Keratinocyte (primary cell): ENCODE results near the gene TMEM254. TPM values are rescaled to one million over a fixed set of nuclear protein-coding genes. Genes with fewer than 3 reads are reported as not detected.

Source experiments
- DNase-seq: peaks from one replicate; pipeline ENCODE4 v3.0.0-alpha.2; 2011; ENCODE audit warnings: low read depth, missing footprints, low spot score
- FAIRE-seq: peaks from 2 replicates; lab custom pipeline; 2011; peaks lifted over from hg19 to GRCh38; lab: Jason Lieb, UNC
- H2AFZ ChIP-seq: 2 replicates; pipeline ENCODE4 v1.6.0; 2012; ENCODE audit warnings: low read length, control low read depth, inconsistent platforms; ENCODE audit not compliant: control insufficient read depth
- H3K27ac ChIP-seq: 2 replicates; pipeline ENCODE4 v1.5.1; 2011; ENCODE audit warnings: low read length; ENCODE audit not compliant: control insufficient read depth, insufficient read depth
- H3K27me3 ChIP-seq: 3 replicates; pipeline ENCODE4 v1.6.0; 2011; ENCODE audit warnings: low read length; ENCODE audit not compliant: control insufficient read depth, insufficient read depth; ENCODE audit errors: extremely low read depth
- H3K36me3 ChIP-seq, 2 experiments: 2 replicates in 1 of 2; 3 replicates in 1 of 2; pipeline ENCODE4 v1.5.1; 2011; ENCODE audit warnings: low read length in 2 of 2, mild to moderate bottlenecking in 1 of 2; ENCODE audit not compliant: control insufficient read depth in 2 of 2, insufficient read depth in 2 of 2; ENCODE audit errors: extremely low read depth in 1 of 2
- H3K4me1 ChIP-seq: 3 replicates; pipeline ENCODE4 v1.5.1; 2011; ENCODE audit warnings: low read length; ENCODE audit not compliant: control insufficient read depth, insufficient read depth; ENCODE audit errors: extremely low read depth
- H3K4me2 ChIP-seq: 3 replicates; pipeline ENCODE4 v1.6.0; 2011; ENCODE audit warnings: low read depth, low read length; ENCODE audit not compliant: control insufficient read depth, insufficient read depth; ENCODE audit errors: extremely low read depth
- H3K4me3 ChIP-seq, 3 experiments: fragments of 200-600 bp in 1 of 3; sonication (generic) in 1 of 3; 2 replicates in 2 of 3; 3 replicates in 1 of 3; pipeline ENCODE4 v1.5.1; 2011 to 2016; ENCODE audit warnings: low read length in 3 of 3, mild to moderate bottlenecking in 3 of 3, control low read depth in 2 of 3, inconsistent platforms in 1 of 3, low read depth in 1 of 3, mixed read lengths in 1 of 3, mixed run types in 1 of 3, moderate library complexity in 1 of 3; ENCODE audit not compliant: control insufficient read depth in 2 of 3, insufficient read depth in 2 of 3; ENCODE audit errors: extremely low read depth in 1 of 3
- H3K79me2 ChIP-seq: 2 replicates; pipeline ENCODE4 v1.6.0; 2012; ENCODE audit warnings: low read length; ENCODE audit not compliant: control insufficient read depth, insufficient read depth
- H3K9ac ChIP-seq: 3 replicates; pipeline ENCODE4 v1.6.0; 2011; ENCODE audit warnings: low read length; ENCODE audit not compliant: control insufficient read depth, insufficient read depth; ENCODE audit errors: extremely low read depth
- H3K9me1 ChIP-seq: 3 replicates; pipeline ENCODE4 v1.6.0; 2011; ENCODE audit warnings: low read length; ENCODE audit not compliant: control insufficient read depth, insufficient read depth; ENCODE audit errors: extremely low read depth
- H3K9me3 ChIP-seq: 2 replicates; pipeline ENCODE4 v1.5.1; 2012; ENCODE audit warnings: low read depth, low read length; ENCODE audit not compliant: control insufficient read depth
- H4K20me1 ChIP-seq: 3 replicates; pipeline ENCODE4 v1.6.0; 2011; ENCODE audit warnings: low read length; ENCODE audit not compliant: control insufficient read depth, insufficient read depth; ENCODE audit errors: extremely low read depth
- EZH2 ChIP-seq: IDR thresholded peaks from one replicate; pipeline ENCODE4 v1.6.1; 2012; ENCODE audit warnings: inconsistent platforms, mild to moderate bottlenecking, low read length, moderate library complexity
- dilution Hi-C: fragments of 300-500 bp; cut with MboI; formaldehyde crosslinking; loops from one replicate; pipeline ENCODE4 v1.7.0; 2020; ENCODE audit warnings: low sequenced_read_pairs; ENCODE audit not compliant: extremely low pct_ligation_motif_present
- polyA plus RNA-seq, 5 experiments: library from polyadenylated mRNA; depleted of rRNA in 3 of 5; stranded (reverse) in 3 of 5; stranded (forward) in 1 of 5; unstranded in 1 of 5; fragments of >200 nt; gene quantifications; 1 replicate in 1 of 5; 2 replicates in 3 of 5; 3 replicates in 1 of 5; pipeline versions ENCODE4 v1.2.1 to v1.2.3, GENCODE V29; 2011 to 2012; ENCODE audit warnings: missing spikeins in 2 of 5, low read depth in 1 of 5, low replicate concordance in 1 of 5
- TF ChIP-seq, protein P1 (sequence below), 3 experiments: IDR thresholded peaks in 1 of 3; conservative IDR thresholded peaks in 1 of 3; optimal IDR thresholded peaks in 1 of 3; 2 replicates in 2 of 3; 3 replicates in 1 of 3; pipeline versions ENCODE3 to v1.5.1; 2011; ENCODE audit warnings: low read length in 3 of 3, mild to moderate bottlenecking in 3 of 3, moderate library complexity in 2 of 3, control low read depth in 1 of 3, inconsistent platforms in 1 of 3; ENCODE audit not compliant: insufficient read depth in 2 of 3; ENCODE audit errors: extremely low read depth in 1 of 3

TMEM254 gene
- polyA plus RNA-seq, 1 donor (not counting 4 experiments of a cell fraction or from before 2014, with no cell fraction given), result 34.0 TPM

- H3K4me1 ChIP-seq, result no peaks in the 10 kb centered on the region
- H3K9ac ChIP-seq, result no peak overlapping the region
- TF ChIP-seq, protein P1, sequence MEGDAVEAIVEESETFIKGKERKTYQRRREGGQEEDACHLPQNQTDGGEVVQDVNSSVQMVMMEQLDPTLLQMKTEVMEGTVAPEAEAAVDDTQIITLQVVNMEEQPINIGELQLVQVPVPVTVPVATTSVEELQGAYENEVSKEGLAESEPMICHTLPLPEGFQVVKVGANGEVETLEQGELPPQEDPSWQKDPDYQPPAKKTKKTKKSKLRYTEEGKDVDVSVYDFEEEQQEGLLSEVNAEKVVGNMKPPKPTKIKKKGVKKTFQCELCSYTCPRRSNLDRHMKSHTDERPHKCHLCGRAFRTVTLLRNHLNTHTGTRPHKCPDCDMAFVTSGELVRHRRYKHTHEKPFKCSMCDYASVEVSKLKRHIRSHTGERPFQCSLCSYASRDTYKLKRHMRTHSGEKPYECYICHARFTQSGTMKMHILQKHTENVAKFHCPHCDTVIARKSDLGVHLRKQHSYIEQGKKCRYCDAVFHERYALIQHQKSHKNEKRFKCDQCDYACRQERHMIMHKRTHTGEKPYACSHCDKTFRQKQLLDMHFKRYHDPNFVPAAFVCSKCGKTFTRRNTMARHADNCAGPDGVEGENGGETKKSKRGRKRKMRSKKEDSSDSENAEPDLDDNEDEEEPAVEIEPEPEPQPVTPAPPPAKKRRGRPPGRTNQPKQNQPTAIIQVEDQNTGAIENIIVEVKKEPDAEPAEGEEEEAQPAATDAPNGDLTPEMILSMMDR (optimal IDR thresholded peaks at IDR 0.05 in 1 of 3, IDR thresholded peaks at IDR 0.05 in 1 of 3, conservative IDR thresholded peaks at IDR 0.05 in 1 of 3; ENCODE audit: extremely low read depth in 1 of 3, insufficient read depth in 2 of 3, low read length in 3 of 3), result no peak
- no peak for TF ChIP-seq EZH2
- no peaks in the 10 kb centered on the region for H3K79me2 ChIP-seq
- H4K20me1 ChIP-seq, result no peaks in the 10 kb centered on the region
- no peak for DNase-seq
- H3K36me3 ChIP-seq, result no peaks in the 10 kb centered on the region
- H2AFZ ChIP-seq, result no peak overlapping the region
- no peak overlapping the region for H3K27ac ChIP-seq
- no peaks in the 10 kb centered on the region for H3K9me3 ChIP-seq
- H3K9me1 ChIP-seq, result no peaks in the 10 kb centered on the region
- no peak for FAIRE-seq
- dilution Hi-C loops, result no loop called here
- no peak overlapping the region for H3K4me2 ChIP-seq
- H3K4me3 ChIP-seq, result no peak overlapping the region
- no peaks in the 10 kb centered on the region for H3K27me3 ChIP-seq
Measured at GRCh38 chr10:80070057-80070456, 8.4 kb upstream of the TMEM254 start.

- Histone ChIP-seq H3K27me3 (no peaks in the 10 kb centered on the region), H3K4me2 (no peak overlapping the region), H3K9me3 (no peaks in the 10 kb centered on the region), H3K27ac (no peak overlapping the region), H2AFZ (no peak overlapping the region), H3K79me2 (no peaks in the 10 kb centered on the region), H4K20me1 (no peaks in the 10 kb centered on the region), H3K4me3 (no peak overlapping the region), H3K36me3 (no peaks in the 10 kb centered on the region), H3K9me1 (no peaks in the 10 kb centered on the region), H3K4me1 (peaks cover 3% of the 10 kb centered on the region), H3K9ac (no peak overlapping the region)
- TF ChIP-seq, protein P1 (optimal IDR thresholded peaks at IDR 0.05 in 1 of 3, IDR thresholded peaks at IDR 0.05 in 1 of 3, conservative IDR thresholded peaks at IDR 0.05 in 1 of 3; ENCODE audit: extremely low read depth in 1 of 3, insufficient read depth in 2 of 3, low read length in 3 of 3), result no peak
- no peak for TF ChIP-seq EZH2
- dilution Hi-C loops, result no loop called here
- DNase-seq, result no peak
- no peak for FAIRE-seq
Measured at GRCh38 chr10:80072584-80072983, 5.9 kb upstream of the TMEM254 start.
